Endothelial cell of umbilical vein (primary cell): ENCODE measurements around the gene CALML5. TPM values are rescaled to one million over a fixed set of nuclear protein-coding genes. Genes with fewer than 3 reads are reported as not detected.

Source experiments
- BruUV-seq: library from RNA; stranded (reverse); fragments of 400-500 nt; replicated peaks from 2 replicates; lab custom pipeline; 2021; lab: Mats Ljungman, UMichigan
- CTCF ChIA-PET: fragments of 300-600, 350-600 bp; sonication (Branson Sonifier 250); formaldehyde crosslinking; loops from one replicate; lab custom pipeline; 2021; ENCODE audit warnings: antibody characterized with exemption, inconsistent platforms; lab: Charles Lee
- POLR2A ChIA-PET: fragments of 300-600, 350-600 bp; sonication (Branson Sonifier 250); formaldehyde crosslinking; loops from one replicate; lab custom pipeline; 2021; ENCODE audit warnings: antibody characterized with exemption, inconsistent platforms; lab: Charles Lee
- DNase-seq: peaks from one replicate; pipeline ENCODE4 v3.0.0-alpha.2; 2011; ENCODE audit warnings: low read depth, low spot score
- FAIRE-seq: peaks from 2 replicates; lab custom pipeline; 2011; peaks lifted over from hg19 to GRCh38; lab: Jason Lieb, UNC
- H2AFZ ChIP-seq: 2 replicates; pipeline ENCODE4 v1.6.0; 2012; ENCODE audit warnings: low read depth, low read length, control low read depth, inconsistent platforms
- H3K27ac ChIP-seq: 2 replicates; pipeline ENCODE4 v1.5.1; 2011; ENCODE audit warnings: low read depth, mild to moderate bottlenecking, control low read depth, low read length, moderate library complexity; ENCODE audit not compliant: insufficient read depth
- H3K27me3 ChIP-seq, 2 experiments: 2 replicates each; pipeline versions ENCODE4 v1.6.0 to v1.6.1; 2011; ENCODE audit warnings: low read length in 2 of 2, mixed read lengths in 1 of 2; ENCODE audit not compliant: control insufficient read depth in 2 of 2, insufficient read depth in 2 of 2
- H3K36me3 ChIP-seq, 2 experiments: 2 replicates in 1 of 2; 3 replicates in 1 of 2; pipeline ENCODE4 v1.5.1; 2011; ENCODE audit warnings: low read length in 2 of 2, mild to moderate bottlenecking in 1 of 2, moderate library complexity in 1 of 2; ENCODE audit not compliant: control insufficient read depth in 2 of 2, insufficient read depth in 2 of 2; ENCODE audit errors: extremely low read depth in 1 of 2
- H3K4me1 ChIP-seq: 3 replicates; pipeline ENCODE4 v1.5.1; 2011; ENCODE audit warnings: mild to moderate bottlenecking, low read length; ENCODE audit not compliant: control insufficient read depth, insufficient read depth; ENCODE audit errors: extremely low read depth
- H3K4me2 ChIP-seq: 2 replicates; pipeline ENCODE4 v1.6.1; 2011; ENCODE audit warnings: low read length, control low read depth, mixed read lengths; ENCODE audit not compliant: insufficient read depth
- H3K4me3 ChIP-seq, 3 experiments: fragments of 200-600 bp in 1 of 3; sonication (generic), shearing (Covaris generic) in 1 of 3; replicated peaks in 1 of 3; 2 replicates each; pipeline ENCODE4 v1.5.1; 2011 to 2016; ENCODE audit warnings: control low read depth in 3 of 3, low read length in 3 of 3, mild to moderate bottlenecking in 2 of 3, inconsistent platforms in 1 of 3, low read depth in 1 of 3, moderate library complexity in 1 of 3; ENCODE audit not compliant: insufficient read depth in 1 of 3
- H3K79me2 ChIP-seq: 2 replicates; pipeline ENCODE4 v1.6.0; 2012; ENCODE audit warnings: low read length, inconsistent platforms; ENCODE audit not compliant: control insufficient read depth, insufficient read depth
- H3K9ac ChIP-seq: replicated peaks from 2 replicates; pipeline ENCODE3; 2011; ENCODE audit warnings: low read length, control low read depth; ENCODE audit not compliant: insufficient read depth; ENCODE audit errors: extremely low read depth
- H3K9me1 ChIP-seq: replicated peaks from 3 replicates; pipeline ENCODE4 v1.6.0; 2011; ENCODE audit warnings: mild to moderate bottlenecking, low read length; ENCODE audit not compliant: control insufficient read depth, insufficient read depth; ENCODE audit errors: extremely low read depth
- H3K9me3 ChIP-seq: replicated peaks from 2 replicates; pipeline ENCODE4 v1.5.1; 2012; ENCODE audit warnings: low read length, inconsistent platforms; ENCODE audit not compliant: control insufficient read depth, insufficient read depth
- H4K20me1 ChIP-seq: replicated peaks from 2 replicates; pipeline ENCODE3; 2011; ENCODE audit warnings: mild to moderate bottlenecking, low read length; ENCODE audit not compliant: control insufficient read depth, insufficient read depth; ENCODE audit errors: extremely low read depth
- EZH2 ChIP-seq: IDR thresholded peaks from 2 replicates; pipeline ENCODE4 v1.6.1; 2012; ENCODE audit warnings: borderline replicate concordance, low read depth, mild to moderate bottlenecking, moderate library complexity, low read length, inconsistent platforms; ENCODE audit not compliant: severe bottlenecking
- FOS ChIP-seq: IDR thresholded peaks from 2 replicates; pipeline ENCODE4 v1.6.1; 2011; ENCODE audit warnings: mild to moderate bottlenecking, low read length, moderate library complexity, borderline replicate concordance; ENCODE audit not compliant: insufficient read depth
- GATA2 ChIP-seq: IDR thresholded peaks from 2 replicates; pipeline ENCODE4 v1.7.0; 2011; ENCODE audit warnings: low read depth, mild to moderate bottlenecking, moderate library complexity, mixed read lengths, low read length; ENCODE audit not compliant: insufficient read length, insufficient read depth
- JUN ChIP-seq: IDR thresholded peaks from 2 replicates; pipeline ENCODE4 v1.6.1; 2011; ENCODE audit warnings: borderline replicate concordance, low read depth; ENCODE audit not compliant: insufficient read length, insufficient read depth
- MAX ChIP-seq: IDR thresholded peaks from 2 replicates; pipeline ENCODE4 v1.6.1; 2011; ENCODE audit not compliant: insufficient read depth, insufficient read length
- MYC ChIP-seq: IDR thresholded peaks from one replicate; pipeline ENCODE4 v1.6.1; 2011; ENCODE audit warnings: mild to moderate bottlenecking, low read depth, low read length
- POLR2A ChIP-seq: IDR thresholded peaks from 2 replicates; pipeline ENCODE4 v1.6.1; 2012; ENCODE audit warnings: low read depth, mild to moderate bottlenecking, control low read depth, low read length
- POLR2AphosphoS5 ChIP-seq: IDR thresholded peaks from 2 replicates; pipeline ENCODE4 v1.6.1; 2012; ENCODE audit warnings: low read depth, mild to moderate bottlenecking, control low read depth, low read length, moderate library complexity; ENCODE audit not compliant: insufficient read depth
- dilution Hi-C: fragments of 300-500 bp; cut with MboI; formaldehyde crosslinking; loops from one replicate; pipeline ENCODE4 v1.15.0; 2019; ENCODE audit warnings: low sequenced_read_pairs; ENCODE audit not compliant: extremely low pct_ligation_motif_present
- intact Hi-C: fragments of 100-400 bp; cut with micrococcal nuclease; formaldehyde crosslinking; loops from one replicate; pipeline ENCODE4 v1.10.0; 2022
- polyA plus RNA-seq, 4 experiments: library from polyadenylated mRNA; depleted of rRNA in 3 of 4; stranded (reverse) in 3 of 4; unstranded in 1 of 4; fragments of >200 nt; gene quantifications; 2 replicates each; pipeline versions ENCODE4 v1.2.1 to v1.2.3, GENCODE V29; 2011 to 2012; ENCODE audit warnings: missing spikeins in 1 of 4
- total RNA-seq: library from RNA; stranded (reverse); gene quantifications from 2 replicates; pipeline ENCODE4 v1.2.3, GENCODE V29; 2021
- TF ChIP-seq, protein P1 (sequence below), 2 donors: IDR thresholded peaks; 1 replicate in 1 of 2; 2 replicates in 1 of 2; pipeline ENCODE4 v1.5.1; 2011; ENCODE audit warnings: low read length in 2 of 2, mild to moderate bottlenecking in 2 of 2, moderate library complexity in 2 of 2, control low read depth in 1 of 2, inconsistent platforms in 1 of 2, low read depth in 1 of 2; ENCODE audit not compliant: insufficient read depth in 1 of 2; ENCODE audit errors: extremely low read depth in 1 of 2

CALML5 gene
- total and polyA plus RNA-seq, 2 donors (not counting 3 experiments of a cell fraction or from before 2014, with no cell fraction given) = not detected

DNA sequence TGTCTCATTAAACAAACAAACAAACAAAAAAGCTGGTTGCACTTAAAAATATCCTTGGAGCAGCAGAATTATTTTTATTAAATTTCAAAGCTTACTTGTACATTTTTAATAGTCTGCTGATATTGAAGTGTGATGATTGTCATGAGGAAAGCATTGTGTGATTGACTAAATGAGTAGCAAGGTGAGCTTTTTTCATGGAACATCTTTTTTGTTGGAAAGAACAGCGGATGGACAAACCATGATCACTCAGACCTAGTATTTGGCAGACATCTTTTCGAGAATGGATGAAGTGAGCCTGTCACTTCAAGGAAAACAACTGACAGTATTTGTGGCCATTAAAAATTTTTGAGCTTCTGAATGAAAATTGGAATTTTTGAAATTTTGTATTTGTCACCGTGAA is 19.7 kb upstream of the CALML5 start:
- Histone ChIP-seq H3K27ac (no peak overlapping the region), H3K9ac (no peak overlapping the region), H3K9me1 (no peaks in the 10 kb centered on the region), H3K4me3 (no peak overlapping the region), H3K27me3 (peaks cover 4 to 14% of the 10 kb centered on the region in 2 experiments), H3K4me1 (no peaks in the 10 kb centered on the region), H3K9me3 (no peaks in the 10 kb centered on the region), H3K4me2 (no peak overlapping the region), H2AFZ (no peak overlapping the region), H4K20me1 (no peaks in the 10 kb centered on the region), H3K79me2 (no peaks in the 10 kb centered on the region), H3K36me3 (no peaks in the 10 kb centered on the region)
- CTCF ChIA-PET = interaction anchor here (0.7 kb wide), 1 partner anchor 10 kb away, joined by 3 read pairs; no protein-coding TSS in a partner anchor
- dilution Hi-C loops (no loop called here), intact Hi-C loops (no loop called here)
- DNase-seq = no peak
- no peak for FAIRE-seq
- BruUV-seq = no TSS peak
- TF ChIP-seq MYC (no peak), MAX (no peak), GATA2 (no peak), POLR2AphosphoS5 (no peak), EZH2 (no peak), FOS (no peak), POLR2A (no peak), JUN (no peak)
- TF ChIP-seq, protein P1, sequence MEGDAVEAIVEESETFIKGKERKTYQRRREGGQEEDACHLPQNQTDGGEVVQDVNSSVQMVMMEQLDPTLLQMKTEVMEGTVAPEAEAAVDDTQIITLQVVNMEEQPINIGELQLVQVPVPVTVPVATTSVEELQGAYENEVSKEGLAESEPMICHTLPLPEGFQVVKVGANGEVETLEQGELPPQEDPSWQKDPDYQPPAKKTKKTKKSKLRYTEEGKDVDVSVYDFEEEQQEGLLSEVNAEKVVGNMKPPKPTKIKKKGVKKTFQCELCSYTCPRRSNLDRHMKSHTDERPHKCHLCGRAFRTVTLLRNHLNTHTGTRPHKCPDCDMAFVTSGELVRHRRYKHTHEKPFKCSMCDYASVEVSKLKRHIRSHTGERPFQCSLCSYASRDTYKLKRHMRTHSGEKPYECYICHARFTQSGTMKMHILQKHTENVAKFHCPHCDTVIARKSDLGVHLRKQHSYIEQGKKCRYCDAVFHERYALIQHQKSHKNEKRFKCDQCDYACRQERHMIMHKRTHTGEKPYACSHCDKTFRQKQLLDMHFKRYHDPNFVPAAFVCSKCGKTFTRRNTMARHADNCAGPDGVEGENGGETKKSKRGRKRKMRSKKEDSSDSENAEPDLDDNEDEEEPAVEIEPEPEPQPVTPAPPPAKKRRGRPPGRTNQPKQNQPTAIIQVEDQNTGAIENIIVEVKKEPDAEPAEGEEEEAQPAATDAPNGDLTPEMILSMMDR (IDR thresholded peaks at IDR 0.05; ENCODE audit: extremely low read depth in 1 of 2, insufficient read depth in 1 of 2, low read depth in 1 of 2, low read length in 2 of 2) = no peak
- POLR2A ChIA-PET = no interaction called here
